Measurements from ENCODE around the gene CATSPERD.

The CATSPERD gene

DNA sequence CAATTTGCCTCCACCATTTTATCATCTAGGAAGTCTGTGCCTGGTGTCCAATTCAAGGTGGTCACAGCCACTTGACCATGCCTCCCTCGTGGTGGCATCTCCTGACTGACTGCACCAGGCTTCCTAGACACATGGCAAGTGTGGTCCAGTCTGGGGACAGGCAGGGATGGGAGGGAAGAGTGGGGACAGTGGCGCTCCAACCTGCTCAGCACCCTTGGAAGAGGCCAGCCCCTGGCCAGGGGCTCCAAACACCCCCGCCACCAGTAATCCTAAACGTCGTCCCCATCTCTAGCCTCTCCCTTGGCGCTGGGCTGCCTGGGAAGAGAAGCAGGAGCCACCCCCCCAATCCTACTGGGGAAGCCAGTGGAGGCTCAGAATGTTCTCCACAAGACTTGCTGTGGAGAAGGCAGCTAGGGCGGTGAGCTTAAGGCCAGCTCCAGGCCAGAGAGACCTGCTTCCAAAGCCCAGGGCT lies 27.7 kb upstream of the CATSPERD start:
- TF ChIP-seq, protein P1, sequence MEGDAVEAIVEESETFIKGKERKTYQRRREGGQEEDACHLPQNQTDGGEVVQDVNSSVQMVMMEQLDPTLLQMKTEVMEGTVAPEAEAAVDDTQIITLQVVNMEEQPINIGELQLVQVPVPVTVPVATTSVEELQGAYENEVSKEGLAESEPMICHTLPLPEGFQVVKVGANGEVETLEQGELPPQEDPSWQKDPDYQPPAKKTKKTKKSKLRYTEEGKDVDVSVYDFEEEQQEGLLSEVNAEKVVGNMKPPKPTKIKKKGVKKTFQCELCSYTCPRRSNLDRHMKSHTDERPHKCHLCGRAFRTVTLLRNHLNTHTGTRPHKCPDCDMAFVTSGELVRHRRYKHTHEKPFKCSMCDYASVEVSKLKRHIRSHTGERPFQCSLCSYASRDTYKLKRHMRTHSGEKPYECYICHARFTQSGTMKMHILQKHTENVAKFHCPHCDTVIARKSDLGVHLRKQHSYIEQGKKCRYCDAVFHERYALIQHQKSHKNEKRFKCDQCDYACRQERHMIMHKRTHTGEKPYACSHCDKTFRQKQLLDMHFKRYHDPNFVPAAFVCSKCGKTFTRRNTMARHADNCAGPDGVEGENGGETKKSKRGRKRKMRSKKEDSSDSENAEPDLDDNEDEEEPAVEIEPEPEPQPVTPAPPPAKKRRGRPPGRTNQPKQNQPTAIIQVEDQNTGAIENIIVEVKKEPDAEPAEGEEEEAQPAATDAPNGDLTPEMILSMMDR (IDR thresholded peaks at IDR 0.05; ENCODE audit: control insufficient read depth, extremely low read depth, insufficient read depth): no peak
- H3K4me3 ChIP-seq (ENCODE audit: low read depth, low read length): no peak overlapping the region
- DNase-seq (ENCODE audit: low read depth): no peak

DNA sequence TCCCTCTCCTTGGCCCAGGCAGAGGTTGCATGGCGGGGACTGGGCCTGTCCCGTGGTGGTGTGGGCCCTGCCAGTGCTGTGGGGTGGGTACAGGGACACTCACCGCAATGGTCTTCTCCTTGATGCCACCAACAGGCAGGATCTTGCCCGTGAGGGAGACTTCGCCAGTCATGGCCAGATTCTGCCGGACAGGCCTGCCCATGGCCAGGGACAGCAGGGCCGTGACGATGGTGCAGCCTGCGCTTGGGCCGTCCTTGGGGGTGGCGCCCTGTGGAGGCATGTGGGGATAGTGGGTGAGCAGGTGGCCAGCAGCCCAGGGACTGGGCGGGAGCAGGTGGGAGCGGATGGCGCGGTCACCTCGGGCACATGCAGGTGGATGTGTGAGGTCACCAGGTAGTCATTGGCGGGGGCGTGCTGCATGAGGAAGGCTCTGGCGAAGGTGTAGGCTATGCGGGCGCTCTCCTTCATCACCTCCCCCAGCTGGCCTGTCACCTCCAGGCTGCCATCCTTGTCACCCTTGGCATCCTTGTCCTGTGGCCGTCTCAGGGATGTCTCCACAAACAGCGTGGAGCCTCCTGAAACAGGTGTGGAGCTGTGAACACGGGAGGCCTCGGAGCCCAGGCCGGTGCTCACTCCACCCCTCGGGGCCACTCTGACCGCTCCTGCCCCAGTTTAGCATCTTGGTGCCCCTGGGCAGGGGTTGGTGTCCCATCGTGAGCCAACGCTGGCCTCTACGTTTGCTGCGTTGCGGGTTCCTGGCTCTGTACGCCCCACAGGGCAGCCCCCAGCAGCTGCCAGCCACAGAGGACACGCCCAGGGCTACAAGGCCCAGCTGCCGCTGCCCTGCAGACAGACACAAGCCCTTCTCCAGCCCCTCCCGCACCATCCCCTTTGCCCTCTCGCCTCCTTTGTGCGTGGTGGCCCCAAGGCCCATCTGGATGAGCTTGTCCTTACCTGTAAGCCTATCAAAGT lies 27.0 kb upstream of the CATSPERD start:
- TF ChIP-seq, protein P1 (IDR thresholded peaks at IDR 0.05; ENCODE audit: control insufficient read depth, extremely low read depth, insufficient read depth): no peak
- no peak overlapping the region for H3K4me3 ChIP-seq (ENCODE audit: low read depth, low read length)

DNA sequence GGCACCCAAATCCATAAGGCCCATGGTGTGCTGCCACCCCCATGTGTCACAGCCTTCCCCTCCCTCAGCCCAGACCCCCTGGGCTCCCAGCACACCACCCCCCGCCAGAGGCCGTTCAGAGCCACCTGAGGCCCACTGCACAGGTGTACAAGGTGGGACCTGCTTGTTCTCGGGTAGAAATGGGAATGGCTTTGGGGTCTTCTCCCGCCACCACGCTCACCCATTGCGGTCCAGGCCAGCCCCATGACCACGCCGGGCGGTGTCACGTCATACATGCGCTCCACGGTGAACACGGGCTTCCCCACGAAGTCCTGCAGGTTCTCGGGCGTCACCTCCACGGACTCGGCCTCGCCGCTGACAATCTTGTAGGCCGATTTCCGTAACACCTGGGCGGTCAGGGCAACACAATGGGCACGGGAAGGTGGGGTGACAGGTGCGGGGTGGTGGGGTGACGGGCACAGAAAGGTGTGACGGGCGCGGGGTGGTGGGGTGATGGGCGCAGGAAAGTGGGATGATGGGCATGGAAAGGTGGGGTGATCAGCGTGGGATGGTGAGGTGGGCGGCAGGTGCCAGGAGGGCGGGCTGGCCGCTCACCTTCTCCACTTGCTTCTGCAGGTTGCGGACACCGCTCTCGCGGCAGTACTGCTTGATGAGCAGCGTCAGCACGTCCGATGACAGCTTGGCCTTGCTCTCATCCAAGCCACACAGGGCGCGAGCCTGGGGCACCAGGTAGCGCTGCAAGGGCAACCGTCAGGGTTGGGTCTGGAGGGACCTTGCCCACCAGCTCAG lies 26.1 kb upstream of the CATSPERD start:
- no peak overlapping the region for H3K4me3 ChIP-seq (ENCODE audit: low read depth, low read length)
- no peak for DNase-seq (ENCODE audit: low read depth)
- TF ChIP-seq, protein P1 (IDR thresholded peaks at IDR 0.05; ENCODE audit: control insufficient read depth, extremely low read depth, insufficient read depth): no peak

More for the DNA sequence above, 27.0 kb upstream of the CATSPERD start:
- no peak for DNase-seq (ENCODE audit: low read depth)

DNA sequence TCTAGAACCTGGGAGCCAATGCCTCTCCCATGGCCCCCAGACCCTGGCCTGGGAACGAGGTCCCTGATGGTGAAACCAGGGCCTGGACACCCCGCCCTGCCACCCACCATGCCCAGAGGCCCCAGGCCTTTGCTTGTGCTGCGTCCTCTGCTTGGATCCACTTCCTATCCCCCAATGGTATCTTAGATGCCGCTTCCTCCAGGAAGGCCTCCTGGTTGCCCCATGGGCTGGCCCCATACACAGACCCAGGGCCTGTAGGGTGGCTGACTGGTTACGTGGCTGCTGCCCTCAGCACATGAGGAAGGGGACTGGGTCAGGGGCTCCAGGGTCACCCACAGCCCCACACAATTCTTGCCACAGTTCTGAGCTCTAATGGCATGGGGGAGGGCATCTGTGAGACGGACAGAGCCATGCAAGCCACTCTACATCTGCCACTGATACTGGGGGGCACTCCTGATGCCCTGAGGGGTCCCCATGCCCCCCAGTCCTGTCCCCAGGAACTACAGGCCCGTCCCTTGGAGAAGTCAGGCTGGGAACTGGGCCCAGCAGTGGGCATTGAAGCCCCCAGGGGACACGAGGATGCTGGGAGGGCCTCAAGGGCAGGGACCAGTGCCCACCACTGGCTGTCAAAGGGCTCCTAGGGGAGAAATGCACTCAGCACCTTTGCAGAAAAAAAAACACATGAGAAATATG lies 25.3 kb upstream of the CATSPERD start:
- no peak overlapping the region for H3K4me3 ChIP-seq (ENCODE audit: low read depth, low read length)
- DNase-seq (ENCODE audit: low read depth): no peak
- TF ChIP-seq, protein P1 (IDR thresholded peaks at IDR 0.05; ENCODE audit: control insufficient read depth, extremely low read depth, insufficient read depth): no peak

DNA sequence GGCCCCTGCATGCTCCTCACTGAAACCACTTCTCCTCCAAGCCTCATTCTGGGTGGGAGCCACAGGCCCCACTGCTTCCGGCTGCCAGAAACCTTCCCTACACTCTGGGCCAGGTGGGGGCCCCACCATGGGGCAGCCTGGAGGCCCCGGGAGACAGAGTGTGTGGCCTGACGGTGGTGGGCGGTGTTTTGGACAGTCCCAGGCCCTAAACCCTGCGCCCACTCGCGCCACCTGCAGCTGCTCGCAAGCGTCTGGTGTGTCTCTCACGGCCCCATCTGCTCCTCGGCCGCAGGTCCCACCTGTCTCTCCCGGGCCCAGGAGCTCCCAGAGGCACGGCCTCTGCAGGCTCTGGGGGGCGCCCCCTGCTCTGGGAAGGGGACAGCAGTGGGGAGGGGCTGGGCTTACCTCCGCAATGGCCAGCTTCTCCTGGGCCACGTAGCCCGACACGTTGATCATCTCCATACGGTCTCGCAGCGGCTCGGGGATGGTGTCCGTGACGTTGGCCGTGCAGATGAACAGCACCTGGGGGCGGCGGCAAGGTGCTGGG lies 24.7 kb upstream of the CATSPERD start:
- no peak for DNase-seq (ENCODE audit: low read depth)
- TF ChIP-seq, protein P1 (IDR thresholded peaks at IDR 0.05; ENCODE audit: control insufficient read depth, extremely low read depth, insufficient read depth): no peak
- H3K4me3 ChIP-seq (ENCODE audit: low read depth, low read length): no peak overlapping the region
